ENCODE results near the gene ZNF292.

GRCh38 chr6:87289571-87289970, 134.2 kb downstream of the ZNF292 start:
- no peak for TF ChIP-seq CTCF (IDR thresholded peaks at IDR 0.05)
- no peak for TF ChIP-seq POLR2A (IDR thresholded peaks at IDR 0.05)

Data from testis (tissue), 2 donors.